SU-DHL-6 (cell line): ENCODE results near the gene NUSAP1.

Experiments
- H2AFZ ChIP-seq: fragments of 200-600 bp; sonication (generic); 2 replicates; pipeline ENCODE4 v1.6.1; 2014; ENCODE audit warnings: low read depth, mild to moderate bottlenecking, moderate library complexity, mixed read lengths, antibody characterized with exemption, low read length; ENCODE audit not compliant: severe bottlenecking
- H3F3A ChIP-seq: fragments of 200-600 bp; shearing (Covaris generic); 2 replicates; pipeline ENCODE4 v1.6.0; 2016; ENCODE audit warnings: antibody characterized with exemption, mild to moderate bottlenecking; ENCODE audit not compliant: insufficient read depth
- H3K27ac ChIP-seq: fragments of 200-600 bp; sonication (generic); 2 replicates; pipeline ENCODE4 v1.5.1; 2016; ENCODE audit warnings: low read depth, mild to moderate bottlenecking, low read length, moderate library complexity, mixed read lengths
- H3K27me3 ChIP-seq: fragments of 200-600 bp; sonication (generic), shearing (Covaris generic); 2 replicates; pipeline ENCODE4 v1.6.0; 2014; ENCODE audit warnings: mild to moderate bottlenecking, low read length
- H3K36me3 ChIP-seq: fragments of 200-600 bp; sonication (generic); 2 replicates; pipeline ENCODE4 v1.6.1; 2014; ENCODE audit warnings: mild to moderate bottlenecking, low read length, mixed read lengths
- H3K4me2 ChIP-seq: fragments of 300-600, 200-600 bp; shearing (Covaris generic), sonication (generic); 2 replicates; pipeline ENCODE4 v1.6.0; 2014; ENCODE audit warnings: low read length, low read depth, mild to moderate bottlenecking; ENCODE audit not compliant: poor library complexity, severe bottlenecking
- H3K4me3 ChIP-seq: fragments of 200-600 bp; sonication (generic); 2 replicates; pipeline ENCODE4 v1.5.1; 2014; ENCODE audit warnings: antibody characterized with exemption, low read length, mild to moderate bottlenecking, mixed read lengths; ENCODE audit not compliant: insufficient read depth, poor library complexity, severe bottlenecking
- H3K79me2 ChIP-seq: fragments of 200-600 bp; sonication (generic); 2 replicates; pipeline ENCODE4 v1.6.1; 2014; ENCODE audit warnings: mild to moderate bottlenecking, low read length, moderate library complexity; ENCODE audit not compliant: insufficient read depth
- H3K9ac ChIP-seq: fragments of 200-600 bp; sonication (generic); 2 replicates; pipeline ENCODE4 v1.7.0; 2014; ENCODE audit warnings: mild to moderate bottlenecking, low read length
- H3K9me2 ChIP-seq: fragments of 200-600 bp; sonication (generic); replicated peaks from 2 replicates; pipeline ENCODE4 v1.6.1; 2014; ENCODE audit warnings: low read length; ENCODE audit not compliant: insufficient read depth
- H3K9me3 ChIP-seq: fragments of 200-600 bp; sonication (generic); 2 replicates; pipeline ENCODE4 v1.6.1; 2014; ENCODE audit warnings: low read length, mixed read lengths; ENCODE audit not compliant: insufficient read depth
- H4K20me1 ChIP-seq: fragments of 200-600 bp; sonication (generic); 2 replicates; pipeline ENCODE4 v1.6.1; 2014; ENCODE audit warnings: low read depth, mild to moderate bottlenecking, antibody characterized with exemption, low read length, moderate library complexity, mixed read lengths
- EZH2phosphoT487 ChIP-seq: fragments of 200-600 bp; sonication (generic), shearing (Covaris generic); conservative IDR thresholded peaks from 2 replicates; pipeline ENCODE4 v1.6.1; 2018; ENCODE audit warnings: mild to moderate bottlenecking, antibody characterized with exemption, low read length, moderate library complexity, mixed read lengths
- TF ChIP-seq, protein P1 (sequence below): fragments of 200-600 bp; sonication (generic); IDR thresholded peaks from one replicate; pipeline ENCODE4 v1.5.1; 2017; ENCODE audit warnings: antibody characterized with exemption, mild to moderate bottlenecking, low read length, moderate library complexity; ENCODE audit not compliant: insufficient read depth, poor library complexity, severe bottlenecking

NUSAP1 gene

DNA sequence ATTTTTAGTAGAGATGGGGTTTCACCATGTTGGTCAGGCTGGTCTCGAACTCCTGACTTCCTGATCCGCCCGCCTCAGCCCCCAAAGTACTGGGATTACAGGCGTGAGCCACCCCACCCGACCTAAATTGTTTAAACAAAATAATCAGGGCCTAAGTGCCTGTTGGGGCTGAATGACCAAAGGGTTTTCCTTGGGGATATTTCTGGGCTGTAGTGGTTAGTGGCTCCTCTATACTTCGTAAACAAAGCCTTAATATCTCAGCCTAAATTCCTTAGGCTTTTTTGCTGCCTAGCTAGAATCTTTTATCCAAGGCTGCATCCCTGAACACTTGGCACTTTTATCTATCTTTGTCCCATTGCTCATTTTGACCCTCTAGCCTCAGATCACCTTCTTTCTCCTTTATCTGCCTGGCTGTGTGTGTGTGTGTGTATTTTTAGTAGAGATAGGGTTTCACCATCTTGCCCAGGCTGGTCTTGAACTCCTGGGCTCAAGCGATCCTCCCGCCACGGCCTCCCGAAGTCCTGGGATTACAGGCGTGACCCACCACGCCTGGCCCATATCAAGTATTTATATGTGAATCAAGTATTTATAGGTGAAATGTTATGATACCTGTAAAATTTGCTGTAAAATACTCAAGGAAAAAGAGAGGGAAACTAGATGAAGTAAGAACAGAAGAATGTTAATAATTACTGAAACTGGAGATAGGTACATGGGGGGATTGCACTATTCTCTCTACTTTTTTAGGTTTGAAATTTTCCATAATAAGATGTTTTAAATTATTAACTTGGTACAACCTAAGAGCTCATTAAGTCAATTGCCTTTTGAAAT is 1.8 kb downstream of the NUSAP1 start:
- H3K9me3 ChIP-seq, result no peaks in the 10 kb centered on the region
- H3K27me3 ChIP-seq, result no peaks in the 10 kb centered on the region
- no peaks in the 10 kb centered on the region for H3K9me2 ChIP-seq
- peak overlapping the region; percentile 96 for H3K4me2 ChIP-seq
- H4K20me1 ChIP-seq, result peaks cover 12% of the 10 kb centered on the region
- peaks cover 12% of the 10 kb centered on the region for H3K36me3 ChIP-seq
- H3K27ac ChIP-seq, result peak overlapping the region; percentile 91
- H3K79me2 ChIP-seq, result peaks cover 80% of the 10 kb centered on the region
- peak overlapping the region; percentile 88 for H3K9ac ChIP-seq
- H3F3A ChIP-seq, result peaks cover 12% of the 10 kb centered on the region
- H2AFZ ChIP-seq, result no peak overlapping the region
- peak overlapping the region; percentile 83 for H3K4me3 ChIP-seq
- TF ChIP-seq, protein P1, sequence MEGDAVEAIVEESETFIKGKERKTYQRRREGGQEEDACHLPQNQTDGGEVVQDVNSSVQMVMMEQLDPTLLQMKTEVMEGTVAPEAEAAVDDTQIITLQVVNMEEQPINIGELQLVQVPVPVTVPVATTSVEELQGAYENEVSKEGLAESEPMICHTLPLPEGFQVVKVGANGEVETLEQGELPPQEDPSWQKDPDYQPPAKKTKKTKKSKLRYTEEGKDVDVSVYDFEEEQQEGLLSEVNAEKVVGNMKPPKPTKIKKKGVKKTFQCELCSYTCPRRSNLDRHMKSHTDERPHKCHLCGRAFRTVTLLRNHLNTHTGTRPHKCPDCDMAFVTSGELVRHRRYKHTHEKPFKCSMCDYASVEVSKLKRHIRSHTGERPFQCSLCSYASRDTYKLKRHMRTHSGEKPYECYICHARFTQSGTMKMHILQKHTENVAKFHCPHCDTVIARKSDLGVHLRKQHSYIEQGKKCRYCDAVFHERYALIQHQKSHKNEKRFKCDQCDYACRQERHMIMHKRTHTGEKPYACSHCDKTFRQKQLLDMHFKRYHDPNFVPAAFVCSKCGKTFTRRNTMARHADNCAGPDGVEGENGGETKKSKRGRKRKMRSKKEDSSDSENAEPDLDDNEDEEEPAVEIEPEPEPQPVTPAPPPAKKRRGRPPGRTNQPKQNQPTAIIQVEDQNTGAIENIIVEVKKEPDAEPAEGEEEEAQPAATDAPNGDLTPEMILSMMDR, result no peak
- TF ChIP-seq EZH2phosphoT487, result no peak

- H3K79me2 ChIP-seq, result peaks cover 88% of the 10 kb centered on the region
- no peak overlapping the region for H3K9ac ChIP-seq
- H3K9me2 ChIP-seq, result no peaks in the 10 kb centered on the region
- TF ChIP-seq, protein P1, result no peak
- no peak for TF ChIP-seq EZH2phosphoT487
- H3K4me2 ChIP-seq, result peak overlapping the region; percentile 96
- H3K27ac ChIP-seq, result peak overlapping the region; percentile 46
- H3K27me3 ChIP-seq, result no peaks in the 10 kb centered on the region
- peaks cover 25% of the 10 kb centered on the region for H3K36me3 ChIP-seq
- H3F3A ChIP-seq, result peaks cover 12% of the 10 kb centered on the region
- no peak overlapping the region for H2AFZ ChIP-seq
- H4K20me1 ChIP-seq, result peaks cover 22% of the 10 kb centered on the region
- no peaks in the 10 kb centered on the region for H3K9me3 ChIP-seq
- no peak overlapping the region for H3K4me3 ChIP-seq
Observed at GRCh38 chr15:41336549-41336948, 3.9 kb downstream of the NUSAP1 start.

- no peaks in the 10 kb centered on the region for H3K27me3 ChIP-seq
- TF ChIP-seq EZH2phosphoT487, result no peak
- TF ChIP-seq, protein P1, result no peak
- no peak overlapping the region for H2AFZ ChIP-seq
- H3K9me2 ChIP-seq, result no peaks in the 10 kb centered on the region
- H3K4me2 ChIP-seq, result peak overlapping the region; percentile 8
- H3K4me3 ChIP-seq, result no peak overlapping the region
- H3K27ac ChIP-seq, result no peak overlapping the region
- H3F3A ChIP-seq, result peaks cover 12% of the 10 kb centered on the region
- peaks cover 28% of the 10 kb centered on the region for H3K36me3 ChIP-seq
- H3K9me3 ChIP-seq, result no peaks in the 10 kb centered on the region
- H3K79me2 ChIP-seq, result peaks cover 88% of the 10 kb centered on the region
- H4K20me1 ChIP-seq, result peaks cover 23% of the 10 kb centered on the region
- no peak overlapping the region for H3K9ac ChIP-seq
Observed at GRCh38 chr15:41337047-41337446, 4.4 kb downstream of the NUSAP1 start.
